CD14-positive monocyte (primary cell): ENCODE data around the gene GPC6. TPM values are rescaled to one million over a fixed set of nuclear protein-coding genes. Genes with fewer than 3 reads are reported as not detected.

Experiments used
- DNase-seq, 3 donors: peaks; one replicate each; pipeline ENCODE4 v3.0.0-alpha.2; 2011 to 2022
- H2AFZ ChIP-seq: 2 replicates; pipeline ENCODE4 v1.6.0; 2012; ENCODE audit warnings: mild to moderate bottlenecking, low read depth, low read length, inconsistent platforms; ENCODE audit not compliant: insufficient read depth, poor library complexity, severe bottlenecking
- H3K27ac ChIP-seq, 2 donors: 1 replicate in 1 of 2; 2 replicates in 1 of 2; pipeline ENCODE4 v1.5.1; 2012 to 2013; ENCODE audit warnings: low read length in 2 of 2, control low read depth in 1 of 2, inconsistent platforms in 1 of 2, low read depth in 1 of 2, mild to moderate bottlenecking in 1 of 2
- H3K27me3 ChIP-seq, 2 donors: one replicate each; pipeline versions ENCODE4 v1.6.0 to v1.6.1; 2011 to 2013; ENCODE audit warnings: low read length in 2 of 2; ENCODE audit not compliant: control insufficient read depth in 2 of 2, insufficient read depth in 2 of 2
- H3K36me3 ChIP-seq, 2 donors: replicated peaks in 1 of 2; 1 replicate in 1 of 2; 2 replicates in 1 of 2; pipeline versions ENCODE4 v1.5.1 to v1.6.1; 2012 to 2013; ENCODE audit warnings: low read length in 2 of 2, control low read depth in 1 of 2, inconsistent platforms in 1 of 2, mild to moderate bottlenecking in 1 of 2; ENCODE audit not compliant: insufficient read depth in 2 of 2, control insufficient read depth in 1 of 2
- H3K4me1 ChIP-seq, 2 donors: 1 replicate in 1 of 2; 2 replicates in 1 of 2; pipeline versions ENCODE4 v1.5.1 to v1.6.1; 2012 to 2013; ENCODE audit warnings: low read length in 2 of 2, control low read depth in 1 of 2, inconsistent platforms in 1 of 2, mild to moderate bottlenecking in 1 of 2, moderate library complexity in 1 of 2; ENCODE audit not compliant: insufficient read depth in 2 of 2, control insufficient read depth in 1 of 2
- H3K4me2 ChIP-seq: replicated peaks from 2 replicates; pipeline ENCODE3; 2012; ENCODE audit warnings: low read length, moderate library complexity, mild to moderate bottlenecking; ENCODE audit not compliant: poor library complexity, severe bottlenecking; ENCODE audit errors: extremely low read depth
- H3K4me3 ChIP-seq, 3 experiments: fragments of 200-600 bp in 1 of 3; sonication (generic) in 1 of 3; replicated peaks in 1 of 3; 1 replicate in 2 of 3; 2 replicates in 1 of 3; pipeline ENCODE4 v1.5.1; 2011 to 2013; ENCODE audit warnings: low read length in 3 of 3, mild to moderate bottlenecking in 3 of 3, control low read depth in 2 of 3, low read depth in 2 of 3, inconsistent platforms in 1 of 3, moderate library complexity in 1 of 3
- H3K79me2 ChIP-seq: 2 replicates; pipeline ENCODE4 v1.6.0; 2012; ENCODE audit warnings: mild to moderate bottlenecking, control low read depth, inconsistent platforms, low read length, moderate library complexity; ENCODE audit not compliant: insufficient read depth
- H3K9ac ChIP-seq: 2 replicates; pipeline ENCODE4 v1.6.0; 2017; ENCODE audit warnings: low read length, mild to moderate bottlenecking; ENCODE audit not compliant: insufficient read depth, poor library complexity, severe bottlenecking
- H3K9me3 ChIP-seq, 2 donors: replicated peaks in 1 of 2; 1 replicate in 1 of 2; 2 replicates in 1 of 2; pipeline versions ENCODE4 v1.5.1 to v1.6.1; 2012 to 2013; ENCODE audit warnings: low read length in 2 of 2, control low read depth in 1 of 2; ENCODE audit not compliant: control insufficient read depth in 1 of 2, insufficient read depth in 1 of 2
- H4K20me1 ChIP-seq: 2 replicates; pipeline ENCODE4 v1.6.0; 2012; ENCODE audit warnings: mild to moderate bottlenecking, low read length, control low read depth, moderate library complexity; ENCODE audit not compliant: insufficient read depth
- H3K27ac Mint-ChIP-seq, 7 donors: one replicate each; pipeline ENCODE4 v1.8.0; 2020; ENCODE audit warnings: mild to moderate bottlenecking in 7 of 7, mixed read lengths in 7 of 7, moderate library complexity in 6 of 7, inconsistent platforms in 2 of 7
- H3K27me3 Mint-ChIP-seq, 3 donors: one replicate each; pipeline ENCODE4 v1.8.0; 2021 to 2022; ENCODE audit warnings: low read depth in 3 of 3, mild to moderate bottlenecking in 3 of 3, mixed read lengths in 3 of 3, moderate library complexity in 3 of 3, inconsistent platforms in 1 of 3
- H3K36me3 Mint-ChIP-seq, 2 donors: one replicate each; pipeline ENCODE4 v1.8.0; 2020; ENCODE audit warnings: mixed read lengths in 2 of 2, inconsistent platforms in 1 of 2, mild to moderate bottlenecking in 1 of 2
- H3K4me1 Mint-ChIP-seq: one replicate; pipeline ENCODE4 v1.8.0; 2020; ENCODE audit warnings: mild to moderate bottlenecking, mixed read lengths
- H3K4me3 Mint-ChIP-seq, 2 donors: one replicate each; pipeline ENCODE4 v1.8.0; 2020; ENCODE audit warnings: mild to moderate bottlenecking in 2 of 2, mixed read lengths in 2 of 2, moderate library complexity in 1 of 2
- H3K9me3 Mint-ChIP-seq, 7 donors: one replicate each; pipeline ENCODE4 v1.8.0; 2020 to 2022; ENCODE audit warnings: mixed read lengths in 7 of 7, mild to moderate bottlenecking in 6 of 7, moderate library complexity in 6 of 7, inconsistent platforms in 2 of 7
- CTCF ChIP-seq: fragments of 200-600 bp; IDR thresholded peaks from one replicate; pipeline ENCODE4 v1.8.0; 2022; ENCODE audit warnings: antibody characterized with exemption, mild to moderate bottlenecking
- WGBS: methylation state at CpG from one replicate; pipeline ENCODE4 v1.1.5; 2013; ENCODE audit warnings: missing lambda C conversion rate; ENCODE audit not compliant: insufficient coverage; 5-methylcytosine and 5-hydroxymethylcytosine counted together
- intact Hi-C, 2 donors: fragments of 100-400 bp; cut with micrococcal nuclease; formaldehyde crosslinking; loops; one replicate each; pipeline versions ENCODE4 v1.15.0 to v1.15.1; 2023
- polyA plus RNA-seq, 3 donors: library from polyadenylated mRNA; depleted of rRNA in 1 of 3; unstranded in 2 of 3; stranded (reverse) in 1 of 3; fragments of 300-500 nt in 2 of 3; fragments of >200 nt in 1 of 3; fragmentation: Illumina TruSeq in 2 of 3; gene quantifications; 1 replicate in 2 of 3; 2 replicates in 1 of 3; pipeline ENCODE4 v1.2.3, GENCODE V29; 2012 to 2021

GPC6 gene
- polyA plus RNA-seq, 3 donors: not detected

GRCh38 chr13:93724187-93724586 is 497.6 kb downstream of the GPC6 start:
- intact Hi-C loops: no loop called here
- H3K4me2 ChIP-seq: no peak overlapping the region
- Mint-ChIP-seq H3K4me1 (no peaks in the 10 kb centered on the region), H3K36me3 (no peaks in the 10 kb centered on the region), H3K9me3 (peaks cover 0 to 12% (median 8%) of the 10 kb centered on the region in 7 donors), H3K4me3 (no peak overlapping the region), H3K27me3 (peaks cover 0 to 1% (median 0%) of the 10 kb centered on the region in 3 donors), H3K27ac (no peak overlapping the region)
- no peaks in the 10 kb centered on the region for H3K79me2 ChIP-seq
- H2AFZ ChIP-seq: no peak overlapping the region
- no peak overlapping the region for H3K27ac ChIP-seq
- no peaks in the 10 kb centered on the region for H4K20me1 ChIP-seq
- H3K9me3 ChIP-seq: peaks cover 0 to 7% of the 10 kb centered on the region in 2 donors
- DNase-seq: no peak
- TF ChIP-seq CTCF: no peak
- H3K27me3 ChIP-seq: no peaks in the 10 kb centered on the region
- no CpG with 5 or more reads among the region's 1 CpG for WGBS
- no peak overlapping the region for H3K9ac ChIP-seq
- no peak overlapping the region for H3K4me3 ChIP-seq
- no peaks in the 10 kb centered on the region for H3K4me1 ChIP-seq
- no peaks in the 10 kb centered on the region for H3K36me3 ChIP-seq

GRCh38 chr13:93726173-93726957 is 499.8 kb downstream of the GPC6 start:
- H3K4me1 Mint-ChIP-seq: no peaks in the 10 kb centered on the region
- no peaks in the 10 kb centered on the region for H3K27me3 ChIP-seq
- H3K9ac ChIP-seq: no peak overlapping the region
- intact Hi-C loops: no loop called here
- H3K4me2 ChIP-seq: no peak overlapping the region
- H3K9me3 Mint-ChIP-seq: peaks cover 0 to 13% (median 3%) of the 10 kb centered on the region in 7 donors
- H4K20me1 ChIP-seq: no peaks in the 10 kb centered on the region
- H3K4me3 Mint-ChIP-seq: no peak overlapping the region
- H3K36me3 ChIP-seq: no peaks in the 10 kb centered on the region
- TF ChIP-seq CTCF: no peak
- no peaks in the 10 kb centered on the region for H3K4me1 ChIP-seq
- WGBS: 84% methylated on average over 4 of the region's 6 CpGs
- H3K27ac ChIP-seq: no peak overlapping the region
- DNase-seq: no peak
- no peaks in the 10 kb centered on the region for H3K79me2 ChIP-seq
- H2AFZ ChIP-seq: no peak overlapping the region
- no peak overlapping the region for H3K27ac Mint-ChIP-seq
- H3K9me3 ChIP-seq: peaks cover 0 to 14% of the 10 kb centered on the region in 2 donors
- H3K4me3 ChIP-seq: no peak overlapping the region
- H3K27me3 Mint-ChIP-seq: no peaks in the 10 kb centered on the region
- no peaks in the 10 kb centered on the region for H3K36me3 Mint-ChIP-seq
